Thyroid gland (tissue), 4 donors: ENCODE results near the gene GBE1. TPM values are rescaled to one million over a fixed set of nuclear protein-coding genes. Genes with fewer than 3 reads are reported as not detected.
"Not testable (repeated sequence)": the region's sequence is repeated elsewhere in the genome, so short reads cannot be mapped to it uniquely, and the experiment has no call there.

ENCODE experiments used
- DNase-seq, 2 donors: peaks; one replicate each; pipeline ENCODE4 v3.0.0-alpha.2; 2019
- H3K27ac ChIP-seq, 3 donors: fragments of 200-600 bp; sonication (generic); 1 replicate in 2 of 3; 2 replicates in 1 of 3; pipeline ENCODE4 v1.5.1; 2016 to 2019; ENCODE audit warnings: mild to moderate bottlenecking in 1 of 3, moderate library complexity in 1 of 3
- H3K27me3 ChIP-seq: fragments of 200-600 bp; sonication (generic); one replicate; pipeline ENCODE4 v1.5.1; 2019
- H3K36me3 ChIP-seq, 2 donors: fragments of 200-600 bp; sonication (generic); one replicate each; pipeline ENCODE4 v1.5.1; 2016 to 2019
- H3K4me1 ChIP-seq, 2 donors: fragments of 200-600 bp; sonication (generic); one replicate each; pipeline ENCODE4 v1.5.1; 2017 to 2019
- H3K4me3 ChIP-seq, 3 donors: fragments of 200-600 bp; sonication (generic); replicated peaks in 1 of 3; 1 replicate in 2 of 3; 2 replicates in 1 of 3; pipeline ENCODE4 v1.5.1; 2016; ENCODE audit warnings: mild to moderate bottlenecking in 1 of 3
- H3K9me3 ChIP-seq: fragments of 200-600 bp; sonication (generic); one replicate; pipeline ENCODE4 v1.5.1; 2017
- POLR2A ChIP-seq, 2 donors: fragments of 450-650 bp; IDR thresholded peaks; one replicate each; pipeline ENCODE4 v1.6.1; 2017; ENCODE audit warnings: antibody characterized with exemption in 2 of 2, mild to moderate bottlenecking in 2 of 2, moderate library complexity in 1 of 2
- whole genome bisulfite sequencing, 2 donors: methylation state at CpG; one replicate each; pipeline ENCODE4 v1.1.5; 2017; 5-methylcytosine and 5-hydroxymethylcytosine counted together
- intact Hi-C: fragments of 100-400 bp; cut with DNase I; formaldehyde crosslinking; loops from one replicate; pipeline ENCODE4 v1.15.1; 2023
- total RNA-seq, 4 donors: library from RNA; depleted of rRNA; stranded (reverse); fragments of >200 nt; gene quantifications; one replicate each; pipeline ENCODE4 v1.2.3, GENCODE V29; 2016
- TF ChIP-seq, protein P1 (sequence below), 6 experiments: fragments of 200-600 bp in 3 of 6; fragments of 450-650 bp in 3 of 6; sonication (generic) in 3 of 6; IDR thresholded peaks; one replicate each; pipeline ENCODE4 v1.5.1; 2016 to 2019; ENCODE audit warnings: antibody characterized with exemption in 6 of 6, mild to moderate bottlenecking in 2 of 6, inconsistent platforms in 1 of 6, moderate library complexity in 1 of 6

GBE1 gene
- total RNA-seq, 4 donors from 2014 or later, result 33.4 to 58.4 (median 40.8) TPM

DNA sequence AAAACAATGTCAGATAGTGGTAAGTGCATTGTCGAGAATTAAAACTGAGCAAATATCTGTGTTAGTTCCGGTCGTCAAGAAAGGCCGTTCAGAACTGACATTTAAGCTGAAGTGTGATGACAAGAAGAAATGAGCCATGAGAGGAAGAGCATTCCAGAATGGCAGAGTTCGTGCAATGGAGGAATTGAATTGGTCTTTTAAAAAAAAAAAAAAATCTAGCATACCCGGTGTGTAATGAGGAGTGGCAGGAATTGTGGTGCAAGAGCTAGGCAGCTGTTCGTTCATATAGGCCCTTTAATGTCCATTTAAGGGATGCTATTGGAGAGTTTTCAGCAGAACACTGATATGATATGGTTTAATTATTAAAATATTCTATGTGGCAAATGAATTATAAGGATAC lies 2.6 kb upstream of the GBE1 start:
- intact Hi-C loops, result no loop called here

GRCh38 chr3:81763001-81763400 lies 1.6 kb upstream of the GBE1 start:
- no peaks in the 10 kb centered on the region for H3K9me3 ChIP-seq
- WGBS, 2 donors, result 81 to 90% methylated on average over 4 of the region's 4 CpGs
- H3K27ac ChIP-seq, result no peak overlapping the region
- intact Hi-C loops, result no loop called here
- no peak for TF ChIP-seq POLR2A (IDR thresholded peaks at IDR 0.05)
- TF ChIP-seq, protein P1, sequence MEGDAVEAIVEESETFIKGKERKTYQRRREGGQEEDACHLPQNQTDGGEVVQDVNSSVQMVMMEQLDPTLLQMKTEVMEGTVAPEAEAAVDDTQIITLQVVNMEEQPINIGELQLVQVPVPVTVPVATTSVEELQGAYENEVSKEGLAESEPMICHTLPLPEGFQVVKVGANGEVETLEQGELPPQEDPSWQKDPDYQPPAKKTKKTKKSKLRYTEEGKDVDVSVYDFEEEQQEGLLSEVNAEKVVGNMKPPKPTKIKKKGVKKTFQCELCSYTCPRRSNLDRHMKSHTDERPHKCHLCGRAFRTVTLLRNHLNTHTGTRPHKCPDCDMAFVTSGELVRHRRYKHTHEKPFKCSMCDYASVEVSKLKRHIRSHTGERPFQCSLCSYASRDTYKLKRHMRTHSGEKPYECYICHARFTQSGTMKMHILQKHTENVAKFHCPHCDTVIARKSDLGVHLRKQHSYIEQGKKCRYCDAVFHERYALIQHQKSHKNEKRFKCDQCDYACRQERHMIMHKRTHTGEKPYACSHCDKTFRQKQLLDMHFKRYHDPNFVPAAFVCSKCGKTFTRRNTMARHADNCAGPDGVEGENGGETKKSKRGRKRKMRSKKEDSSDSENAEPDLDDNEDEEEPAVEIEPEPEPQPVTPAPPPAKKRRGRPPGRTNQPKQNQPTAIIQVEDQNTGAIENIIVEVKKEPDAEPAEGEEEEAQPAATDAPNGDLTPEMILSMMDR (IDR thresholded peaks at IDR 0.05), result no peak
- no peaks in the 10 kb centered on the region for H3K27me3 ChIP-seq
- H3K4me1 ChIP-seq, result peaks cover 18 to 22% of the 10 kb centered on the region in 2 donors
- DNase-seq, result no peak
- no peak overlapping the region for H3K4me3 ChIP-seq
- no peaks in the 10 kb centered on the region for H3K36me3 ChIP-seq

More for the DNA sequence above, 2.6 kb upstream of the GBE1 start:
- no peaks in the 10 kb centered on the region for H3K27me3 ChIP-seq
- DNase-seq, result no peak
- H3K36me3 ChIP-seq, result no peaks in the 10 kb centered on the region
- H3K4me1 ChIP-seq, result peaks cover 13 to 22% of the 10 kb centered on the region in 2 donors
- H3K27ac ChIP-seq, result no peak overlapping the region
- H3K4me3 ChIP-seq, result no peak overlapping the region
- 74 to 78% methylated on average over 7 of the region's 7 CpGs for WGBS, 2 donors
- no peaks in the 10 kb centered on the region for H3K9me3 ChIP-seq
- TF ChIP-seq, protein P1 (IDR thresholded peaks at IDR 0.05), result no peak
- no peak for TF ChIP-seq POLR2A (IDR thresholded peaks at IDR 0.05)

DNA sequence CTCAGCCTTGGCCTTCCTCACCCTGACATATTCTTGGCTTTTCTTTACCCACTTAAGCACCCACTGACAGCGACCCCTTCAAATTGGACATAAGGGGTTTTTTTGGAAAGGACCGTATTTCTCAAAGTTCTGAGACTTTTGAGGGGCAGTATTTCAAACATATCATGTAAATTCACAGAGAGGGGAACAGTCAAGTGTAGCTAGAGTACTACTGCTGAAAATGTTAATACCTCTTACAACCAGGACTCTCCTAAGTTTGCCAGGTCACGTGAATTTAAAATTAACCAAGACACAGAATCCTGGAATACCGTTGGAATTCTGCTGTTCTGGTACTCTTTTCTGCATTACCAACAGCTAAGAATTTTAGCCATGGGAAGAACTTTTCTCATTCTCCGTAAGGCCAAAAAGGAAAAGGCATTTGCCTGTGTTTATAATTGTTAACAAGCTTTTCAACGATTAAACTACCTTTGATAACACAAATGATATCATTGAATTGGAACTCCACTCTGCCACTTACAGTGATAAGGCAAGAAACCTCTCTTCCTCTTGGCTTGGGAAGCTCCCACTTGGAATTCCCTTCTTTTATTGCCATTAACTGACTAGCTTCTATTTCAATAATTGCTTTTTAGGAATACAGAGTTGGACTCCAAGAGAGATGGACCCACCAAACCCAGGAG lies 597 bp upstream of the GBE1 start:
- Histone ChIP-seq H3K27ac (peak overlapping the region; percentile 98 to 99 (median 99)), H3K4me1 (peaks cover 18 to 22% of the 10 kb centered on the region in 2 donors), H3K27me3 (no peaks in the 10 kb centered on the region), H3K36me3 (no peaks in the 10 kb centered on the region), H3K9me3 (no peaks in the 10 kb centered on the region), H3K4me3 (peak overlapping the region; percentile 2 to 58 (median 57))
- no peak for TF ChIP-seq POLR2A (IDR thresholded peaks at IDR 0.05)
- TF ChIP-seq, protein P1 (IDR thresholded peaks at IDR 0.05), result no peak
- DNase-seq, result no peak
- WGBS, 2 donors, result 25 to 28% methylated on average over 6 of the region's 6 CpGs
- intact Hi-C loops, result no loop called here

DNA sequence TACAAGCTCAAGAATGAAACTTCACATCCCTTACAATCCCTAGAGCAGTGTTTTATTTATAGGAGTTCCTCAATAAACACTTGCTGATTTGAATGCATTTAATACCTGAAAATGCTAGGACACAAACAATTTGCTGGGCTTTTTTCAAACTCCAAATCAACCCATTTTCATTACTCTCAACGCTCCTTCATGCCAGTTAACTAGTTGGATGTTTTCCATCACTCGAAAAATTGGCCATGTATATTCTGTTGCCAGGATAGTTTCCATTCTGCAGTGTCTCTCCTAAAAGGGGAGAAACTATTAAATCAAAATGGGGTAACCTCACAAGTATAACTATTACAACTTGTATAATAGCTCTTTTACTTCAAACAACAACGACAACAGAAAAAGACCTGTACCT lies 1.2 kb downstream of the GBE1 start:
- no peaks in the 10 kb centered on the region for H3K36me3 ChIP-seq
- no peaks in the 10 kb centered on the region for H3K27me3 ChIP-seq
- no peak for DNase-seq
- peak overlapping the region in 1 of 3 donors; percentile 57 for H3K4me3 ChIP-seq
- WGBS, 2 donors, result 62 to 73% methylated on average over 3 of the region's 3 CpGs
- no peaks in the 10 kb centered on the region for H3K9me3 ChIP-seq
- TF ChIP-seq, protein P1 (IDR thresholded peaks at IDR 0.05), result no peak
- TF ChIP-seq POLR2A (IDR thresholded peaks at IDR 0.05), result no peak
- intact Hi-C loops, result no loop called here
- H3K4me1 ChIP-seq, result peaks cover 18 to 22% of the 10 kb centered on the region in 2 donors
- H3K27ac ChIP-seq, result peak overlapping the region; percentile 98 to 99 (median 99)

- not testable (repeated sequence) for DNase-seq
Measured at GRCh38 chr3:81758771-81759170, 2.7 kb downstream of the GBE1 start.

More at GRCh38 chr3:81758771-81759170, 2.7 kb downstream of the GBE1 start:
- H3K4me3 ChIP-seq, intact Hi-C loops, H3K27me3 ChIP-seq, H3K27ac ChIP-seq, H3K9me3 ChIP-seq, H3K36me3 ChIP-seq: not testable (repeated sequence)
- peaks cover 18 to 22% of the 10 kb centered on the region in 2 donors for H3K4me1 ChIP-seq
- WGBS, 2 donors, result 96 to 97% methylated on average over 4 of the region's 4 CpGs
